ENCODE data around the gene RIBC2. TPM values are rescaled to one million over a fixed set of nuclear protein-coding genes. Genes with fewer than 3 reads are reported as not detected.
"Not testable (repeated sequence)": the region's sequence is repeated elsewhere in the genome, so short reads cannot be mapped to it uniquely, and the experiment has no call there.

The RIBC2 gene, protein sequence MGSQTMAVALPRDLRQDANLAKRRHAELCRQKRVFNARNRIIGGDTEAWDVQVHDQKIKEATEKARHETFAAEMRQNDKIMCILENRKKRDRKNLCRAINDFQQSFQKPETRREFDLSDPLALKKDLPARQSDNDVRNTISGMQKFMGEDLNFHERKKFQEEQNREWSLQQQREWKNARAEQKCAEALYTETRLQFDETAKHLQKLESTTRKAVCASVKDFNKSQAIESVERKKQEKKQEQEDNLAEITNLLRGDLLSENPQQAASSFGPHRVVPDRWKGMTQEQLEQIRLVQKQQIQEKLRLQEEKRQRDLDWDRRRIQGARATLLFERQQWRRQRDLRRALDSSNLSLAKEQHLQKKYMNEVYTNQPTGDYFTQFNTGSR
- not detected for polyA plus RNA-seq

DNA sequence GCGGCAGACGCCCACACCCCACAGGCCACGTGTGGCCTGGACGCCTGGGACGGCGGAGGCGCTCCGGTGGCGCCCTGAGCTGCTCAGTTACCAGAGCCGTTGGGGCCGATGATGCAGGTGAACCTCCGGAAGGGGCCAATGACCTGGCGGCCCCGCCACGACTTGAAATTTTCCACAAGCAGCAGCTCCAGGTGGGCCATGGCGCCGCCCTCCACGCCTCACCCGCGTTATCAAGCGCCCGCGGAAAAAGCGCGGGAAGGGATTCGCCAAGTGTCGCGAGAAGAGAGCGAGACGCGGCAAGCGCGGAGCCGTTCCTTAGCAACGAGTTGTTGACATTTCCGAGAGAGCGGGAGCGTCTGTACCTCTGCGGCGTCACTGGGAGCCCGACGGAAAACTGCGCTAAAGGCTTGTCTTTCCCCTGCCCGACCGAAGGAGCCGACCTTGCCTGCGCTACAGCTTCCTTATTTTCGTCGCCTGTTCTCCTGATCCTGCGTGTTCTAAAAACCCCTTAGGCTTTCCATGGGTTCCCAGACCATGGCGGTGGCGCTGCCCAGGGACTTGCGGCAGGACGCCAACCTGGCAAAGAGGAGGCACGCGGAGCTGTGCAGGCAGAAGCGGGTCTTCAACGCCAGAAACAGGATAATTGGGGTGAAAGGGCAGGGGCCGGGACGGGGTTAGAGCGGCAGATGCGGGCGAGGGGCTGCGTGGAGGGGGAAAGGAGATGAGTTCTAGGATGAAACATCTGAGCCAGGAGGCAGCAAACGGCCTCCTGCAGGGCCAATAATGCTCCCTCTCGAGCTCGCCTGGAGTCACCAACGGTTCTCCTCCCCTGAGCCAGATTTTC lies at the start of gene RIBC2, which contains the start of gene SMC1B:
Gene RIBC2 (plus strand): TSS at position 326 of the 844 bp plus-strand sequence. CDS start 194 bp downstream, at position 520.
Gene SMC1B (minus strand): TSS at position 232 of the 844 bp plus-strand sequence. CDS start 32 bp downstream, at position 200.
- peak within 1 kb of the TSS in 1 of 3 donors; percentile 67 for H3K27ac Mint-ChIP-seq
- H3K27me3 Mint-ChIP-seq, result peaks cover 13% of the 10 kb centered on the region
- peak within 1 kb of the TSS in 3 of 4 donors; percentile 75 to 90 (median 77) for H3K4me3 Mint-ChIP-seq
- peaks cover 0 to 3% (median 0%) of the 10 kb centered on the region in 3 donors for H3K9me3 Mint-ChIP-seq
- H3K36me3 Mint-ChIP-seq, result no peaks in the 10 kb centered on the region
- peaks cover 0 to 5% (median 5%) of the 10 kb centered on the region in 3 donors for H3K4me1 Mint-ChIP-seq

DNA sequence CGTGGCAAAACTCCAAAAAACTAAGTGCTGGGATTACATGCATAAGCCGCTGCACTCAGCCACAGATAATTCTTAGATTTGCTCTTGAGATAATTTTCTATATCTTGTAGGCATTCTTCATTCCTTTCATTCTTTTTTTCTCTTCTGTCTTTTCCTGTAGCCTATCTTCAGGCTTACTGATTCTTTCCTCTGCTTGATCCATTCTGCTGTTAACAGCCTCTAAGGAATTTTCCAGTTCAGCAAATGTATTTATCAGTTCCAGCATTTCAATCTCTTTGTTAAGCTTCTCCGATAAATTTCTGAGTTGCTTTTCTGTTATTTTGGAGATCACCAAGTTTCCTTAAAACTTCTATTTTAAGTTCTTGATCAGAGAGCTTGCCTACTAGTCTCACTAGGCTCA lies 46.8 kb upstream of the RIBC2 start:
- Mint-ChIP-seq H3K9me3 (peaks cover 9 to 14% (median 9%) of the 10 kb centered on the region in 3 donors), H3K27me3 (peaks cover 6% of the 10 kb centered on the region), H3K36me3 (peaks cover 2% of the 10 kb centered on the region), H3K4me3 (no peak overlapping the region), H3K27ac (no peak overlapping the region), H3K4me1 (no peaks in the 10 kb centered on the region)

DNA sequence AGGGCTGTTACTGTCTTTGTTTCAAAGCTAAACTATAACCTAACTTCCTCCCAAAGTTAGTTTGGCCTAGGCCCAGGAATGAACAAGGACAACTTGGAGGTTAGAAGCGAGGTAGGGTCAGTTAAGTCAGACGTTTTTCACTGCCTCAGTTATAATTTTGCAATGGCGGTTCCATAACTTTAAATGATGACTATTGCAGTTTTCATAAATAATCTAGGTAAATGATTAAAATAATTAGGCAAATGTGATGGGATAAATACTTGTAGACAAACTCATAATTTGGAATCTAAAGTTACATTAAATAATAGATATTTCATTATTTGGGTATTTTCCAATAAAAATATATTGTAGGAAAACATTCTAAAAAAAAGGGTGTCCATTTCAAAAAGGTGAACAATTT lies 39.9 kb upstream of the RIBC2 start:
- H3K27me3 Mint-ChIP-seq, H3K4me1 Mint-ChIP-seq: not testable (repeated sequence)

DNA sequence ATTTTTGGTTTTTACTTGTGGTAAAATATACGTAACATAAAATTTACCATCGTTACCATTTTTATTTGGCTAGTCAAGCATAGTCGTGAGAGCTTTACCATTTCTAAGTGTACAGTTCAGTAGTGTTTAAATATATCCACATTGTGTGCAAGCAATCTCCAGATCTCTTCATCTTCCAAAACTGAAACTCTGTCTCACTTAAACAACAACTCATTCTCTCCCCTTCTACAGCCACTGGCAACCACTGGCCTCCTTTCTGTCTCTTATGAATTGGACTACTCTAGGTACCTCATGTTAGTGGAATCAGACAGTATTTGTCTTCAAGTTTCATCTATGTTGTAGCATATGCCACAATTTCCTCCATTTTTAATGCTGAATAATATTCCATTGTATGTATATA lies 37.5 kb upstream of the RIBC2 start:
- no peak overlapping the region for H3K4me3 Mint-ChIP-seq
- no peaks in the 10 kb centered on the region for H3K9me3 Mint-ChIP-seq
- H3K4me1 Mint-ChIP-seq, result no peaks in the 10 kb centered on the region
- H3K36me3 Mint-ChIP-seq, result peaks cover 1% of the 10 kb centered on the region
- no peak overlapping the region for H3K27ac Mint-ChIP-seq
- H3K27me3 Mint-ChIP-seq, result peaks cover 2% of the 10 kb centered on the region

More for the DNA sequence above, 39.9 kb upstream of the RIBC2 start:
- H3K36me3 Mint-ChIP-seq, H3K9me3 Mint-ChIP-seq, H3K27ac Mint-ChIP-seq, H3K4me3 Mint-ChIP-seq: not testable (repeated sequence)

DNA sequence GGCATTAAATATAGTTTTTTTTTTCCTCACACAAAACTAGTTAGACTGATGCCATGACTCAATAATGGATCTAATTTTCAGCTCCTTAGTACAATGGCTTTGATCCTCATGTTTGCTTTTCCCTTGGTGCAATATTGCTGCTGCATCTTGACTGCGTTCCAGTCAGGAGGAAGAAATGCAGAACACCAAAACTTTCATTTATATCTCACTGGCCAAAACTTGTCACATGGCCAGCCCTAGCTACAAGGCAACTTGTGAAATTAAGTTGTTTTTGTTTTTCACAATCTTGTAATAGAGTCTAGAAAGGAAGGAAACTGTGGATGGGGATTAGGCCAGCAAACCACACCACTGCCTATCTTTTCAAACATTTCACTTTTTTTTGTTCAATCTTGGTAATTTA lies 36.8 kb upstream of the RIBC2 start:
- Mint-ChIP-seq H3K4me1 (no peaks in the 10 kb centered on the region), H3K27ac (no peak overlapping the region), H3K36me3 (peaks cover 1% of the 10 kb centered on the region), H3K9me3 (no peaks in the 10 kb centered on the region), H3K4me3 (no peak overlapping the region), H3K27me3 (peaks cover 1% of the 10 kb centered on the region)

DNA sequence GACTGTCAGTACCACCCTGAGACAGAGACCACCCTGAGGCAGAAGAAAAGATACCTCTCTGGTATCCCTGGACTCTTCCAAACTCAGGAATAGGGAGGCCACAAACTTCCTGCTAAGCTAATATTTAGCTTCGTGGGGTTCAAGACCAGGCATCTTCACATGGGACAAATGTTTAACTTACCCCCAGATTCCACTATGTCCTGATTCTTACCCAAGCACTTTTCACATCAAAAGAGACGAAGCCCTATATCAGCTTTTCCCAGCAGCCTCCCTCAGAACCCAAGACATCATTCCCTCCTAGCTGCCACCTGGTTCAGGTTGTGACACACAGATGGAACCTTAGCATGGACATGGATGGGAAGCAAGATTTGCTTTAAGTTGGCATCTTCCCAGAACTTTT lies 32.1 kb upstream of the RIBC2 start:
- Mint-ChIP-seq H3K4me1 (no peaks in the 10 kb centered on the region), H3K27ac (no peak overlapping the region), H3K4me3 (no peak overlapping the region), H3K9me3 (no peaks in the 10 kb centered on the region), H3K27me3 (peaks cover 6% of the 10 kb centered on the region), H3K36me3 (peaks cover 2% of the 10 kb centered on the region)

DNA sequence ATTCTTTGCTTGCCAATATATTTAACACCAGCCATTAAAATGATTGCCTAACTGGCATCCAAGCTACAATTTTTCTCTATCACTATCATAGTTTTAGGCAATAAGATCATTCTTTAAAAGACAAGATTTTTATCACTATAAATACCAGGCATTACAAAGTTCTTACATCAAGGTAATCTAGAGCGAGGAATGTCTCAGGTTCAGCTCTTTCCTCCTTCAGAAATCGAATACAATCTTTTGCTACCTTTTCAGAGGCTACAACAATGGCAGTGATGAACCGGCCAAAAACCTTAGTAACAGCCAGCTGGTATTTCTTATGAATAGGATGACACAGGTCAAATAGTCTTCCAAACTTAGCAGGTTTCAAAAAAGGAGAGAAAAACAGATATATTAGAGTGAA lies 23.9 kb upstream of the RIBC2 start:
- H3K27me3 Mint-ChIP-seq, result peaks cover 11% of the 10 kb centered on the region
- H3K4me3 Mint-ChIP-seq, result no peak overlapping the region
- no peaks in the 10 kb centered on the region for H3K36me3 Mint-ChIP-seq
- no peaks in the 10 kb centered on the region for H3K4me1 Mint-ChIP-seq
- H3K27ac Mint-ChIP-seq, result no peak overlapping the region
- H3K9me3 Mint-ChIP-seq, result no peaks in the 10 kb centered on the region

DNA sequence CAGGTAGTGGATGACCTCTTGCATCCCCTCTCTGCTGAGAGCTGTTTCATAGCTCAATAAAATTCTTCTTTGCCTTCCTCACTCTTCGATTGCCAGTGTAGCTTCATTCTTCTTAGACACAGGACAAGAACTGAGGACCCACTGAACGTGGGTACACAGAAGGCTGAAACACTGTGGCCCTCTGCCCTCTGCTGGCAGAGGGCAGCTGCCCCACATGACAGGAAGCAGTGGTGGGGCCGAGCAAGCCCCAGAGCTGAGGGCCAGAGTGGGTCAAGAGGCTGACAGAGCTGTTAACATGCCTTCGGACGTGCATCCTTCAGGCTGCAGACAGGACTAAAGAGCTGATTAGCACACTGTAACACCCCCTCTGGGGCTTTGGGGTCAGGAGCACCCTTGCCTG lies 15.7 kb upstream of the RIBC2 start:
- Mint-ChIP-seq H3K27ac (no peak overlapping the region), H3K4me1 (peaks cover 0 to 2% (median 0%) of the 10 kb centered on the region in 3 donors), H3K27me3 (peaks cover 4% of the 10 kb centered on the region), H3K4me3 (no peak overlapping the region), H3K9me3 (peaks cover 4 to 7% (median 6%) of the 10 kb centered on the region in 3 donors), H3K36me3 (no peaks in the 10 kb centered on the region)

DNA sequence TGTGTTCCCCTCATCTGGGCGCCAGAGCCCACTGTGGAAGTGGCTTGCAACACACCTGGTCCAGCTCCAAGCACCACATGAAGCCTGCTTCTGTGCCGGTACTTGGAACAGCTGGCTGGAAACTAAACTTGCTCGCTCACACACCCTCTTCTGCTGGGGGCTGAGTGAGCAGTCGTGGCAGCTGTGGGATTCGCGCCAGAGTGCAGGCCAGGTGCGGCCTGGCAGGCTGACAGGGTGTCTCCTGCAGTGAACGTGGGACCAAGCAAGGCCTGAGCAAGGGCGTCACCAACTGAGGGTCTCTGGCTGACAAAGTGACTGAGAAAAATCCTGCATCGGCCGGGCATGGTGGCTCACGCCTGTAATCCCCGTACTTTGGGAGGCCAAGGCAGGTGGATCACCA lies 15.3 kb upstream of the RIBC2 start:
- Mint-ChIP-seq H3K4me3 (no peak overlapping the region), H3K27me3 (peaks cover 4% of the 10 kb centered on the region), H3K9me3 (peaks cover 4 to 7% (median 6%) of the 10 kb centered on the region in 3 donors), H3K4me1 (peaks cover 0 to 2% (median 0%) of the 10 kb centered on the region in 3 donors), H3K27ac (no peak overlapping the region), H3K36me3 (no peaks in the 10 kb centered on the region)

DNA sequence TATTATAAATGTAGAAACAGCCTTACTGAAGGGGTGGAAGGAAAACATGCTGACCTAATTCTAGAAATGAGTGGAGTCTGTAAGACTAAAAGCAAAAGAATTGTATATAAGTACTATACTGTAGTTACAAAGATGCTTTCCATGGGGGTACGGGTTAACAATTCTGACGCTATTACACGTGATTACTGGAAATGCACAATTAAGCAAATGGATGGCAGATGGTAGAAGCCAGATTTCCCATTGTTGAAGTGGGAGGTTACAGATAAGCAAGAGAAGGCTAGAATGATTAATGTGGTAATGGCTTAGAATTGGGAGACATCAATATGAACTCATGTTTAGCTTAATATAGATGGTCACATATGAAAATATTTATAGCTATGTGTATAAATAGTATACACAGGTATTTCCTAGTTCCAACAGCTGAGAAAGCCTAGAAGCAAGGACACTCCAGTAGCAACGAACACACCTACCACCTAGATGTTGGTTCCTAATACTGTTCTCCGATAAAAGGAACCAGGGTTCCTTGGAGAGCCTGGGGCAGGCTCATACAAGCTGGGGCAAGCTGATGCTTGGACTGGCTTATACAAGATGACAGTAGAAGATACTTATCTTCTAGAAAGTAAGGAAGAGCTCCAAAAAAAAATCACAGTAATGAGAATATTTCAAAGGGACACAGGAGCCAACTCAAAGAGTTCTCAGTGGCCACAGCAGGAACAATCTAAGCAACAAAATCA lies 13.6 kb upstream of the RIBC2 start:
- Mint-ChIP-seq H3K27me3 (peaks cover 4% of the 10 kb centered on the region), H3K9me3 (peaks cover 4 to 7% (median 6%) of the 10 kb centered on the region in 3 donors), H3K36me3 (no peaks in the 10 kb centered on the region), H3K4me1 (peaks cover 0 to 2% (median 0%) of the 10 kb centered on the region in 3 donors), H3K4me3 (no peak overlapping the region), H3K27ac (no peak overlapping the region)

DNA sequence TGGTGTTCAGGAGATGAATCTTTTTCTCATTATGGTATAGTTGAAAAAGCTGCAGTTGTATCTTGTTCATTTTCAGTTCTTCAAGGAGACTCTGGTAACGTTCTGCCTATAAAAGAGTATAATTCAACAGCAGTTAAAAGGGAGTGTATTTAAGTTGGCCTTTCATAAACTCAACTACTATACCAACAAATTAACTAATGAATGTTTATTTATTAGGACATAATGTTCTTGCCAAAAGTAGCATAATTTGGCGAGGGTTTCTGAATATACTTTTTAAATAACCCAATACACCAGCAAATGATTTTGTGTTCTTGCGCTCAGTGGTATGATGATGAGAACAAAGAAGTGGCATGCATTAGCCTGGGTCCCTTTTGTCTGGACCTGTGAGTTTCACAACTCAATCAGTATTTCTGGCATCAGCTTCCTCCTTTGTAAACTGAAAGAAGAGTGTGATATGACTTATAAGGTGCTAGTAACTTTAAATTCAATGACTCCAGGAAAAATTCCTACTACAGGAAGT lies 11.0 kb upstream of the RIBC2 start:
- Mint-ChIP-seq H3K36me3 (no peaks in the 10 kb centered on the region), H3K4me3 (peak overlapping the region in 1 of 4 donors; percentile 29), H3K27ac (no peak overlapping the region), H3K9me3 (peaks cover 2 to 5% (median 5%) of the 10 kb centered on the region in 3 donors), H3K4me1 (peaks cover 0 to 2% (median 0%) of the 10 kb centered on the region in 3 donors), H3K27me3 (peaks cover 5% of the 10 kb centered on the region)

DNA sequence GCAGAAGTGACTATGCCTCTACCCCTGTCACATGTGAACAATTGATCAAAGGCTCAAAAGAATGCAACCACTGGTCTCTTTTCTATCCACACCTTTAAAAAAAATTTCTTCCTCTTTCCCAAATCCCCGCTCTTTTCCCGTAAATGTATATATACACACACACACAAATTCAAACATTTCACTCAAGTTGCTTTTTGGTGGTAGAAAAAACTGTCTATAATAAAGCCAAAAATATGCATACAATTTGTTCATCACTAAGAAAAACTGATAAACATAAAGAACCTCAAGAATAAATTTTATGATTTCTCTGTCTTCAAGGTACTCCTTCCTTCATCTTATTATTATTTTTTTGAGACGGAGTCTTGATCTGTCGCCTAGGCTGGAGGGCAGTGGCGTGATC lies 5.7 kb upstream of the RIBC2 start:
- Mint-ChIP-seq H3K9me3 (peaks cover 0 to 9% (median 3%) of the 10 kb centered on the region in 3 donors), H3K4me1 (peaks cover 0 to 5% (median 5%) of the 10 kb centered on the region in 3 donors), H3K27me3 (peaks cover 13% of the 10 kb centered on the region)

DNA sequence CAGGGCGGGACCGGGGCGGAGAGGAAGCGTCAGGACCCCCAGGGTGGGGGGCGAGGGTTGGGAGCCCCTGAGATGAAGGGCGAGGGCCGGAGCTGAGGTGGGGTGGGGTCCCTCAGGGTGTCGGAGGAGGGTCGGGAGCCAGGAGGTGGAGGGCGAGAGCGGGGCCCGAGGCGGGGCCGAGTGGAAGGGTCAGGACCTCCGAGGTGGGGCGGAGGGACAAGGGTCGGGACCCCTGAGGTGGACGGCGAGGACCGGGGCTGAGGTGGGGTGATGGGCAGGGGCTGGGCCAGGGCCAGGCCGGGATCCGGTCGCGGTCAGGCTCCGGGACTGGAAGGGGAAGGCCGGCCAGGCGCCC lies 503 bp upstream of the RIBC2 start:
- Mint-ChIP-seq H3K27me3 (peaks cover 14% of the 10 kb centered on the region), H3K4me1 (peaks cover 0 to 5% (median 5%) of the 10 kb centered on the region in 3 donors), H3K36me3 (no peaks in the 10 kb centered on the region), H3K9me3 (peaks cover 0 to 3% (median 0%) of the 10 kb centered on the region in 3 donors), H3K4me3 (peak overlapping the region in 2 of 4 donors; percentile 12 to 71), H3K27ac (no peak overlapping the region)

More for the DNA sequence above, 5.7 kb upstream of the RIBC2 start:
- H3K4me3 Mint-ChIP-seq, result no peak overlapping the region
- no peaks in the 10 kb centered on the region for H3K36me3 Mint-ChIP-seq
- H3K27ac Mint-ChIP-seq, result no peak overlapping the region

DNA sequence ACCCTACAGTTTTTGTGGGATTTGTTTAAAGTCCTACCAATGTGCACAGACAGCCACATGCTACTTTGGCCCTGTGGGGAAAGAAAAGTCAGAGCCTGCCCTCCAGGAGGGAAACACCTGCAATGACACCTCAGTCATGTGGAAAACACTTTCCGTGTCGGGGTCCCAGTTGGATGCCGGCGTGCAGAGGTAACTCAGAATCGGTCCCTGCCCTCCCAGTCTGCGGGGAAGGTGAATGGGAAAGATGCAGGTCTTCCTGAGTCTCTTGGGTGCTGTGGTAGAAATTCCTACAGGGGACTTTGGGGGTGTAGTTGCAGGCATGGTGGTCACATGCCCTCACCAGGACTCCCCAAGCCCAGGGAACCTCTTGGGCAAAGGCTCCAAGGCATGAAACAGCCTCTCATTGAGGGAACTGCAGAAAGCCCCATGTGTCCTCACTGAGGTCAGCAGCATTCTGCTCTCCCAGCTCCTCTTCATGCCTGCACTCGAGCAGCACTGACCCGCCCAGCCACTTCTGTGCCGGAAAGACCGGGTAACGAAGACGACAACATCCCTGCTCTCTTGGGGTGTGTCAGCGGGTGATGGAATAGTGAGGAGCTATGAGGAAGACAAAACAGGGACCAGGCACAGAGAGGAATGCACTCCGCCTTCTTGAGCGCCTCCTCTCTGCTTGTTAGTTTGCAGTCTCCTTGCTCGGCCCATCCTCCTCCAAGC lies 4.7 kb downstream of the RIBC2 start:
- H3K27ac Mint-ChIP-seq, result no peak overlapping the region
- H3K4me3 Mint-ChIP-seq, result peak overlapping the region in 1 of 4 donors; percentile 6
- no peaks in the 10 kb centered on the region for H3K4me1 Mint-ChIP-seq
- peaks cover 7% of the 10 kb centered on the region for H3K27me3 Mint-ChIP-seq
- H3K36me3 Mint-ChIP-seq, result no peaks in the 10 kb centered on the region
- no peaks in the 10 kb centered on the region for H3K9me3 Mint-ChIP-seq
